K562 (cell line): Measurements from ENCODE around the gene FBLN2. TPM values are rescaled to one million over a fixed set of nuclear protein-coding genes. Genes with fewer than 3 reads are reported as not detected.

ENCODE experiments used
- ATF2 ChIP-seq: sonication (generic); formaldehyde crosslinking; IDR thresholded peaks from 2 replicates; pipeline ENCODE4 v1.8.1; 2022; ENCODE audit warnings: missing genetic modification reagents
- ATF3 ChIP-seq, 2 experiments: fragments of 450-650 bp in 1 of 2; sonication (generic) in 1 of 2; formaldehyde crosslinking in 1 of 2; IDR thresholded peaks in 1 of 2; conservative IDR thresholded peaks in 1 of 2; 2 replicates each; pipeline versions ENCODE4 v1.6.1 to v1.8.1; 2016 to 2023; ENCODE audit warnings: mild to moderate bottlenecking in 2 of 2, moderate library complexity in 2 of 2, inconsistent platforms in 1 of 2, missing genetic modification reagents in 1 of 2
- ATF7 ChIP-seq: fragments of 450-650 bp; IDR thresholded peaks from 2 replicates; pipeline ENCODE4 v1.7.1; 2014; ENCODE audit warnings: mild to moderate bottlenecking, moderate library complexity
- HMGN3 ChIP-seq: IDR thresholded peaks from 2 replicates; pipeline ENCODE4 v1.6.1; 2011; ENCODE audit warnings: borderline replicate concordance, low read depth, mild to moderate bottlenecking, mixed read lengths, low read length; ENCODE audit not compliant: insufficient read length; ENCODE audit errors: extremely low read depth
- LCOR ChIP-seq: sonication (generic); formaldehyde crosslinking; IDR thresholded peaks from 2 replicates; pipeline ENCODE4 v1.8.0; 2022; ENCODE audit warnings: mild to moderate bottlenecking, missing genetic modification reagents
- MTA3 ChIP-seq: fragments of 450-650 bp; formaldehyde crosslinking; IDR thresholded peaks from 2 replicates; pipeline ENCODE4 v1.6.1; 2017; ENCODE audit warnings: mild to moderate bottlenecking, borderline replicate concordance
- MYC ChIP-seq, 2 experiments: fragments of 250-450 bp in 1 of 2; sonication (Bioruptor Pico) in 1 of 2; IDR thresholded peaks; 2 replicates each; pipeline versions ENCODE4 v1.5.1 to v1.6.1; 2012 to 2021; ENCODE audit warnings: low read depth in 2 of 2, borderline replicate concordance in 1 of 2, improper control_type of control experiment in 1 of 2, low read length in 1 of 2, mild to moderate bottlenecking in 1 of 2, moderate library complexity in 1 of 2
- MYNN ChIP-seq, 2 experiments: sonication (generic); formaldehyde crosslinking in 1 of 2; IDR thresholded peaks; 2 replicates each; pipeline versions ENCODE4 v1.5.0 to v1.6.1; 2016 to 2020; ENCODE audit warnings: antibody characterized with exemption in 1 of 2, missing genetic modification reagents in 1 of 2
- NBN ChIP-seq: fragments of 450-650 bp; IDR thresholded peaks from 2 replicates; pipeline ENCODE4 v1.6.1; 2016; ENCODE audit warnings: low read depth, mild to moderate bottlenecking
- NRF1 ChIP-seq, 2 experiments: fragments of 450-650 bp; IDR thresholded peaks in 1 of 2; conservative IDR thresholded peaks in 1 of 2; 2 replicates each; pipeline ENCODE4 v1.6.1; 2014; ENCODE audit warnings: mild to moderate bottlenecking in 2 of 2
- PBX2 ChIP-seq, 2 experiments: IDR thresholded peaks in 1 of 2; conservative IDR thresholded peaks in 1 of 2; 2 replicates each; pipeline ENCODE4 v1.6.1; 2016; ENCODE audit warnings: low read depth in 2 of 2, mild to moderate bottlenecking in 1 of 2, missing compliant biosample characterization in 1 of 2, missing genetic modification characterization in 1 of 2, moderate library complexity in 1 of 2
- RHOXF2B ChIP-seq: fragments of 250-450 bp; sonication (Bioruptor Pico); conservative IDR thresholded peaks from 2 replicates; pipeline ENCODE4 v1.5.1; 2021
- SMARCC2 ChIP-seq: fragments of 450-650 bp; IDR thresholded peaks from 2 replicates; pipeline ENCODE4 v1.6.1; 2017; ENCODE audit warnings: antibody characterized with exemption, moderate library complexity, mild to moderate bottlenecking, low read depth
- SPI1 ChIP-seq: IDR thresholded peaks from 2 replicates; pipeline ENCODE4 v1.6.1; 2011; ENCODE audit warnings: low read depth, low read length, control low read depth, borderline replicate concordance
- TAF15 ChIP-seq: fragments of 200-400 bp; formaldehyde crosslinking; IDR thresholded peaks from 2 replicates; pipeline ENCODE4 v1.6.1; 2017; ENCODE audit warnings: mild to moderate bottlenecking, low read depth, low read length, moderate library complexity
- THRB ChIP-seq: fragments of 450-650 bp; formaldehyde crosslinking; conservative IDR thresholded peaks from 2 replicates; pipeline ENCODE4 v1.4.0; 2022; ENCODE audit warnings: mild to moderate bottlenecking, missing genetic modification characterization
- ZBTB9 ChIP-seq: fragments of 450-650 bp; formaldehyde crosslinking; IDR thresholded peaks from 2 replicates; pipeline ENCODE4 v1.4.0; 2020; ENCODE audit warnings: mild to moderate bottlenecking, moderate library complexity
- ZKSCAN8 ChIP-seq: fragments of 200-800 bp; sonication (Bioruptor generic); IDR thresholded peaks from 2 replicates; pipeline ENCODE4 v1.6.1; 2016; ENCODE audit warnings: missing genetic modification characterization, missing compliant biosample characterization
- polyA plus RNA-seq, 8 experiments: library from polyadenylated mRNA; depleted of rRNA in 4 of 8; stranded (reverse) in 5 of 8; unstranded in 3 of 8; fragments of >200 nt; fragmentation: Nextera tagmentation in 2 of 8; fragmentation: Illumina TruSeq in 1 of 8; extraction: Ambion mirVana in 2 of 8; extraction: Trizol in 1 of 8; gene quantifications; 2 replicates each; pipeline versions ENCODE4 v1.2.1 to v1.2.3, GENCODE V29; 2011 to 2014; ENCODE audit warnings: inconsistent platforms in 1 of 8, missing spikeins in 1 of 8
- total RNA-seq, 7 experiments: library from RNA; depleted of rRNA in 6 of 7; stranded (reverse); fragments of >200 nt in 6 of 7; fragmentation: Illumina TruSeq in 2 of 7; extraction: Trizol in 2 of 7; gene quantifications; 2 replicates each; pipeline versions ENCODE4 v1.2.1 to v1.2.3, GENCODE V29; 2011 to 2021; ENCODE audit warnings: low replicate concordance in 1 of 7

Gene FBLN2
- total and polyA plus RNA-seq, 9 of the 15 experiments (the other 6 are each of a cell fraction or from before 2014, with no cell fraction given), result 0.03 to 0.10 (median 0.04) TPM; not detected in 6

- TF ChIP-seq ATF3 (IDR thresholded peaks at IDR 0.05) (peak; percentile 72; the same call in 1 of the 2 replicates), ATF3 (CRISPR knock-in tag; conservative IDR thresholded peaks at IDR 0.05) (no peak), LCOR (CRISPR knock-in tag) (peak; percentile 99), MYC (IDR thresholded peaks at IDR 0.05; ENCODE audit: low read depth, low read length) (peak; percentile 78; the same call in 1 of the 2 replicates), MYC (CRISPR knock-in tag; IDR thresholded peaks at IDR 0.05; ENCODE audit: borderline replicate concordance, low read depth) (no peak), ZKSCAN8 (CRISPR knock-in tag) (no peak), MYNN (IDR thresholded peaks at IDR 0.05) (peak; percentile 89), MYNN (CRISPR knock-in tag; IDR thresholded peaks at IDR 0.05) (no peak), ZBTB9 (CRISPR knock-in tag) (peak; percentile 38; the same call in 1 of the 2 replicates), THRB (no peak), MTA3 (peak; percentile 97), SPI1 (peak; percentile 63; the same call in 1 of the 2 replicates), RHOXF2B (CRISPR knock-in tag) (no peak), HMGN3 (peak; percentile 93), NRF1 (conservative IDR thresholded peaks at IDR 0.05 in 1 of 2, IDR thresholded peaks at IDR 0.05 in 1 of 2) (peak; percentile 46 to 48; a peak in 2 of 4 replicates), NBN (peak; percentile 96; the same call in 1 of the 2 replicates), SMARCC2 (peak; percentile 87), ATF2 (no peak), PBX2 (CRISPR knock-in tag; IDR thresholded peaks at IDR 0.05; ENCODE audit: low read depth) (no peak), PBX2 (tag; conservative IDR thresholded peaks at IDR 0.05; ENCODE audit: low read depth) (peak; percentile 35; the same call in 1 of the 2 replicates), TAF15 (no peak), ATF7 (peak; percentile 94)
These were observed 2.2 kb upstream of the FBLN2 start (continued) for GRCh38 chr3:13546667-13547171.
